Tibial nerve (tissue), 4 donors: ENCODE measurements around the gene AMMECR1L. TPM values are rescaled to one million over a fixed set of nuclear protein-coding genes. Genes with fewer than 3 reads are reported as not detected.
"Not testable (repeated sequence)": the region's sequence is repeated elsewhere in the genome, so short reads cannot be mapped to it uniquely, and the experiment has no call there.

Experiments
- DNase-seq, 2 donors: peaks; one replicate each; pipeline ENCODE4 v3.0.0-alpha.2; 2019; ENCODE audit warnings: low spot score in 2 of 2
- H3K27ac ChIP-seq, 4 donors: fragments of 200-600 bp; sonication (generic) in 3 of 4; one replicate each; pipeline ENCODE4 v1.5.1; 2017 to 2019; ENCODE audit warnings: mild to moderate bottlenecking in 1 of 4
- H3K27me3 ChIP-seq, 2 donors: fragments of 200-600 bp; sonication (generic) in 1 of 2; one replicate each; pipeline versions ENCODE4 v1.5.1 to v1.6.0; 2017 to 2019
- H3K36me3 ChIP-seq, 3 donors: fragments of 200-600 bp; sonication (generic); one replicate each; pipeline ENCODE4 v1.5.1; 2018 to 2019
- H3K4me1 ChIP-seq, 4 donors: fragments of 200-600 bp; sonication (generic) in 3 of 4; one replicate each; pipeline ENCODE4 v1.5.1; 2017 to 2019
- H3K4me3 ChIP-seq, 4 donors: fragments of 200-600 bp; sonication (generic) in 3 of 4; one replicate each; pipeline ENCODE4 v1.5.1; 2017 to 2019; ENCODE audit warnings: mild to moderate bottlenecking in 1 of 4, moderate library complexity in 1 of 4
- H3K9me3 ChIP-seq, 4 donors: fragments of 200-600 bp; sonication (generic) in 3 of 4; one replicate each; pipeline ENCODE4 v1.5.1; 2017 to 2019
- EP300 ChIP-seq, 2 donors: sonication (generic); formaldehyde crosslinking; IDR thresholded peaks; one replicate each; pipeline ENCODE4 v1.6.1; 2017; ENCODE audit warnings: antibody characterized with exemption in 2 of 2, mild to moderate bottlenecking in 1 of 2
- POLR2A ChIP-seq, 2 donors: fragments of 450-650 bp; IDR thresholded peaks; one replicate each; pipeline ENCODE4 v1.6.1; 2017; ENCODE audit warnings: antibody characterized with exemption in 2 of 2, mild to moderate bottlenecking in 2 of 2, moderate library complexity in 2 of 2
- WGBS, 2 donors: methylation state at CpG; one replicate each; pipeline ENCODE4 v1.1.5; 2018; 5-methylcytosine and 5-hydroxymethylcytosine counted together
- total RNA-seq, 4 donors: library from RNA; depleted of rRNA; stranded (reverse); fragments of >200 nt; gene quantifications; one replicate each; pipeline ENCODE4 v1.1.0, GENCODE V29; 2016
- TF ChIP-seq, protein P1 (sequence below), 5 experiments: fragments of 200-600 bp in 3 of 5; fragments of 450-650 bp in 2 of 5; sonication (generic) in 3 of 5; IDR thresholded peaks; one replicate each; pipeline ENCODE4 v1.5.1; 2016 to 2019; ENCODE audit warnings: antibody characterized with exemption in 5 of 5, mild to moderate bottlenecking in 3 of 5, moderate library complexity in 2 of 5

Gene AMMECR1L
- total RNA-seq, 4 donors from 2014 or later: 12.9 to 15.1 (median 14.3) TPM

DNA sequence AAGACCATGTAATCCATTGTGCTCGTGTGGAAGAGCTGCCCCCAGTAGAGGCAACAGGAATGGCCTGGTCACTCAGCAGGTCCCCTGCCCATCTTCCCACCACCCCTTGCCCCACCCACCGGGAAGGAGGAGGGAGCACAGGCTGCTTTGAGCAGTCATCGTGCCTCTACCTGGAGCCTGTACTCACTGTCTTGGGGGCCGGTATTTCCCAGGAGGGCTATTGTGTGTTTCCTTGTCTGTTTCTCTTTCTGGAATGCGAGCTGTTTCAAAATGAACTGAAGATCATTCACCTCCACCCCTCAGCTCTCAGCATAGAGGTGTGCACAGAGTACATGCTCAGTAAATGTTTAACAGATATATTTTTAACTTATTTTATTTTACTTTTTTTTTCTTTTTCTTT, 7.7 kb upstream of the AMMECR1L start:
- Histone ChIP-seq H3K9me3 (no peaks in the 10 kb centered on the region), H3K4me1 (no peaks in the 10 kb centered on the region), H3K36me3 (no peaks in the 10 kb centered on the region), H3K27me3 (no peaks in the 10 kb centered on the region), H3K27ac (no peak overlapping the region), H3K4me3 (no peak overlapping the region)
- 57 to 66% methylated on average over 5 of the region's 5 CpGs for WGBS, 2 donors
- DNase-seq: no peak
- TF ChIP-seq EP300 (IDR thresholded peaks at IDR 0.05): no peak
- no peak for TF ChIP-seq POLR2A (IDR thresholded peaks at IDR 0.05)
- TF ChIP-seq, protein P1, sequence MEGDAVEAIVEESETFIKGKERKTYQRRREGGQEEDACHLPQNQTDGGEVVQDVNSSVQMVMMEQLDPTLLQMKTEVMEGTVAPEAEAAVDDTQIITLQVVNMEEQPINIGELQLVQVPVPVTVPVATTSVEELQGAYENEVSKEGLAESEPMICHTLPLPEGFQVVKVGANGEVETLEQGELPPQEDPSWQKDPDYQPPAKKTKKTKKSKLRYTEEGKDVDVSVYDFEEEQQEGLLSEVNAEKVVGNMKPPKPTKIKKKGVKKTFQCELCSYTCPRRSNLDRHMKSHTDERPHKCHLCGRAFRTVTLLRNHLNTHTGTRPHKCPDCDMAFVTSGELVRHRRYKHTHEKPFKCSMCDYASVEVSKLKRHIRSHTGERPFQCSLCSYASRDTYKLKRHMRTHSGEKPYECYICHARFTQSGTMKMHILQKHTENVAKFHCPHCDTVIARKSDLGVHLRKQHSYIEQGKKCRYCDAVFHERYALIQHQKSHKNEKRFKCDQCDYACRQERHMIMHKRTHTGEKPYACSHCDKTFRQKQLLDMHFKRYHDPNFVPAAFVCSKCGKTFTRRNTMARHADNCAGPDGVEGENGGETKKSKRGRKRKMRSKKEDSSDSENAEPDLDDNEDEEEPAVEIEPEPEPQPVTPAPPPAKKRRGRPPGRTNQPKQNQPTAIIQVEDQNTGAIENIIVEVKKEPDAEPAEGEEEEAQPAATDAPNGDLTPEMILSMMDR (IDR thresholded peaks at IDR 0.05): no peak

DNA sequence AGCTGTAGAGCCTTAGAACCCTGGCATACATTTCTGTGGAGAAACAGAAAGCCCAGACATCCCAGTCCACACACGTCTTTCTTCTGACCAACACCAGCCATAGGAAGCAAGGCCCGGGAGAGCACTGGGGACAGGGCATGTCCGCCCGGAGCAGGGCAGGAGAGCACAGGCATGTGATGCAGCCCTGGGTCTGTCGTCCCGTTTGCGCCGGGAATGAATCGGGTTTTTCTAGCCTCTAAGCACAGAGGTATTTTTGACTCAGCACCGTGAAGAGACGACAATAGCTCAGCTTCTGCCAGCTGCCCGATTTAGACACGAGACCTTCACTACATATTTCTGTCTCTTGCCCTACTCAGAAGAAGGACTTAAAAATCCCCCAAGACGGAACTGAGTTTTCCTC, 7.3 kb upstream of the AMMECR1L start:
- no peak for DNase-seq
- Histone ChIP-seq H3K27ac (no peak overlapping the region), H3K36me3 (no peaks in the 10 kb centered on the region), H3K4me3 (no peak overlapping the region), H3K9me3 (no peaks in the 10 kb centered on the region), H3K27me3 (no peaks in the 10 kb centered on the region), H3K4me1 (peaks cover 0 to 4% (median under 1%) of the 10 kb centered on the region in 4 donors)
- TF ChIP-seq POLR2A (IDR thresholded peaks at IDR 0.05): no peak
- TF ChIP-seq EP300 (IDR thresholded peaks at IDR 0.05): no peak
- TF ChIP-seq, protein P1 (IDR thresholded peaks at IDR 0.05): no peak
- 87 to 88% methylated on average over 14 of the region's 14 CpGs for WGBS, 2 donors

DNA sequence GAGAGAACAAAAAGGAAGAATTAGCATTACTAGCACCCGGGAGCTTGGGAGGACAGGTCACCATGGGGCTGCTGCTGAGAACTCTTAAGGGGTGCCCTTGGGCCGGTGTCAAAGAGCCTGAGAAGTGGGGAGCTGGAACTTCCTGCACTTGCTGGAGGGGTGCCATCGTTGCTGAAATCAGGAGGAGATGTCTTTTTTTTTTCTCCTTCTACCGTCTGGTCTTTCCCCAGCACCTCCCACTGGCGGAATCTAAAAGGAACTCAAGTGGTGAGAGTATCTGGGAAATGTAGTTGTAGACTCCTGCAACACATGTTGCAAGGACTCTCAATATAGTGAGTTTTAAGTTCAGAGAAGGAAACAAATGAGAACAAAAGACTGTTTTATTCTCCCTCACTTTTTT, 6.1 kb upstream of the AMMECR1L start:
- H3K27ac ChIP-seq: no peak overlapping the region
- H3K27me3 ChIP-seq: no peaks in the 10 kb centered on the region
- WGBS, 2 donors: 53% methylated on average over 5 of the region's 5 CpGs
- TF ChIP-seq, protein P1 (IDR thresholded peaks at IDR 0.05): no peak
- TF ChIP-seq POLR2A (IDR thresholded peaks at IDR 0.05): no peak
- TF ChIP-seq EP300 (IDR thresholded peaks at IDR 0.05): no peak
- H3K4me3 ChIP-seq: no peak overlapping the region
- H3K9me3 ChIP-seq: no peaks in the 10 kb centered on the region
- DNase-seq: no peak
- peaks cover 0 to 15% (median 9%) of the 10 kb centered on the region in 4 donors for H3K4me1 ChIP-seq
- H3K36me3 ChIP-seq: no peaks in the 10 kb centered on the region

DNA sequence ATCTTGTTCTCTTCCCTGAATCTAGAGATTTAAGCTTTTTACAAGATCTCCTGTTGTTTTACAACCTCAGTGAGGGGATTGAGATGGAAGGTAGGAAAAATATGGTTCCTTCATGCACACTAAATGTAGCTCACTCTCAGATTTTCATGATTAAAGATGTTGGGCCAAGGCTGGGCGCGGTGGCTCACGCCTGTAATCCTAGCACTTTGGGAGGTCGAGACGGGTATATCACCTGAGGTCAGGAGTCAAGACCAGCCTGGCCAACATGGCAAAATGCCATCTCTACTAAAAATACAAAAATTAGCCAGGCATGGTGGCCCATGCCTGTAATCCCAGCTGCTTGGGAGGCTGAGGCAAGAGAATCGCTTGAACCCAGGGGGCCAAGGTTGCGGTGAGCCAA, 5.0 kb upstream of the AMMECR1L start:
- not testable (repeated sequence) for H3K9me3 ChIP-seq, H3K27ac ChIP-seq, H3K27me3 ChIP-seq, H3K4me3 ChIP-seq, DNase-seq, H3K36me3 ChIP-seq
- 86 to 96% methylated on average over 7 of the region's 7 CpGs for WGBS, 2 donors
- H3K4me1 ChIP-seq: peaks cover 0 to 15% (median 9%) of the 10 kb centered on the region in 4 donors

DNA sequence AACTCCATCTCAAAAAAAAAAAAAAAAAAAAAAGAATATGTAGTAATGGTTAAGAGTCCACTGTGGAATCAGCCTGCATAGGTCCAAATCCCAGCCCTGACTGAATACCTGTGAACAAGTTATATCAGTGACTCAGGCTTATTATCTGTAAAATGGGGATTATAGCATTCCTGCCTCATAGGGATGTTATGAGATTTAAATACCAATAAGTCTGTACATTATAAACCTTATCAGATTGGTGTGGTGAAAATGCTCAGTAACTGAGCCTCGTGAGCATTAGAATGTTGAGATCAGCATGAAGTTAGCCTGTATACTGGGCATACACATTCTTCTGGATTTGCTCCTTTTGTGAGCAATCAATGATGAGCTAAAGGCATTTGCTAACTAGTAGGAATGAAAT, 3.0 kb upstream of the AMMECR1L start:
- no peaks in the 10 kb centered on the region for H3K9me3 ChIP-seq
- 86 to 97% methylated on average over 1 of the region's 1 CpG for WGBS, 2 donors
- no peak overlapping the region for H3K4me3 ChIP-seq
- H3K4me1 ChIP-seq: peaks cover 0 to 26% (median 17%) of the 10 kb centered on the region in 4 donors
- TF ChIP-seq POLR2A (IDR thresholded peaks at IDR 0.05) (no peak), EP300 (IDR thresholded peaks at IDR 0.05) (no peak)
- TF ChIP-seq, protein P1 (IDR thresholded peaks at IDR 0.05): no peak
- H3K27me3 ChIP-seq: no peaks in the 10 kb centered on the region
- no peak overlapping the region for H3K27ac ChIP-seq
- DNase-seq: no peak
- H3K36me3 ChIP-seq: no peaks in the 10 kb centered on the region

DNA sequence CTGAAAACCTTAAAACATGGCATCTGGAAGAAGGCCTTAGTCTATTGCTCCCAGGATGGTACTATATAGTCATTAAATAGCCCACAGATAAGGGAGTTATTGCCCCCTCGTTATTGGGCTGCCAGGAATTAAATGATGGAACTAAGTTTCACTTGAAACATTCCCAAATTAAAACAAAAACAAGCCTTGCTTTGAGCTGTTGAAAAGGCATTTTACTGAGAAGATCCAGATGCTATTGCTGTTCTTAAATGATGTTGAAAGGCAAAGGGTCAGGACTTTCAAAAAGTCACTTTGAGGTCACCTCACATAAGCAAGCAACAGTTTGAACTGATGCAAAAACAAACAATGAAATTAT, 2.0 kb upstream of the AMMECR1L start:
- no peaks in the 10 kb centered on the region for H3K9me3 ChIP-seq
- H3K4me3 ChIP-seq: no peak overlapping the region
- DNase-seq: no peak
- TF ChIP-seq EP300 (IDR thresholded peaks at IDR 0.05) (no peak), POLR2A (IDR thresholded peaks at IDR 0.05) (no peak)
- TF ChIP-seq, protein P1 (IDR thresholded peaks at IDR 0.05): no peak
- H3K27ac ChIP-seq: peak overlapping the region in 3 of 4 donors; percentile 14 to 90 (median 75)
- no peaks in the 10 kb centered on the region for H3K27me3 ChIP-seq
- H3K4me1 ChIP-seq: peaks cover 0 to 36% (median 19%) of the 10 kb centered on the region in 4 donors
- 19 to 22% methylated on average over 1 of the region's 1 CpG for WGBS, 2 donors
- peaks cover 0 to 7% (median 0%) of the 10 kb centered on the region in 3 donors for H3K36me3 ChIP-seq
